ENCODE data around the gene MYO10.

GRCh38 chr5:16732356-16732755 lies 203.7 kb downstream of the MYO10 start:
- TF ChIP-seq CTCF (conservative IDR thresholded peaks at IDR 0.05; ENCODE audit: low read depth, low read length) = no peak
- TF ChIP-seq EZH2 (IDR thresholded peaks at IDR 0.05; ENCODE audit: borderline replicate concordance, low read depth, low read length, poor library complexity, severe bottlenecking) = no peak

Measured in A673 (cell line).